Measurements from ENCODE around the gene ACTL6B. TPM values are rescaled to one million over a fixed set of nuclear protein-coding genes. Genes with fewer than 3 reads are reported as not detected.

The ACTL6B gene
- total RNA-seq, 1 experiment from 2014 or later = not detected

GRCh38 chr7:100609958-100610357, 46.3 kb downstream of the ACTL6B start:
- in situ Hi-C loops (cut with HindIII; ENCODE audit: low pct_unique_long_range_greater_than_20kb, low sequenced_read_pairs) = no loop called here
- DNase-seq (ENCODE audit: low read depth) = no peak

DNA sequence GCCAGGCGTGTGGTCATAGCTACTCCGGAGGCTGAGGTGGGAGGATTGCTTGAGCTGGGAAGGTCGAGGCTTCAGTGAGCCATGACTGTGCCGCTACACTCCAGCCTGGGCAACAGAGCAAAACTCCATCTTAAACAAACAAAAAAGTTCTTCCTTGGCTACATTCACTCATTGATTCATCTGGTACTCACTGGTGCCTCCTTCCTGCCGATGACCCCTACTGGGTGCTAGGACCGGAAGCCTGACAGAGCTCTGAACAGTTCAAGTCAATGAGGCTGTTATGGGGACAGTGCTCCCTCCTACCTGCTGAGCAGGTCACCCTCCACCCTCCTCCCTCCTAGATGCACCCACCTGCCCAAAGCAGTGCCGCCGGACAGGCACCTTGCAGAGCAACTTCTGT, 49.1 kb downstream of the ACTL6B start:
- in situ Hi-C loops (cut with HindIII; ENCODE audit: low pct_unique_long_range_greater_than_20kb, low sequenced_read_pairs) = no loop called here
- DNase-seq (ENCODE audit: low read depth) = peak; percentile 46

GRCh38 chr7:100606313-100606712, 49.9 kb downstream of the ACTL6B start:
- no peak for DNase-seq (ENCODE audit: low read depth)
- in situ Hi-C loops (cut with HindIII; ENCODE audit: low pct_unique_long_range_greater_than_20kb, low sequenced_read_pairs) = no loop called here

GRCh38 chr7:100604976-100605911, 51.0 kb downstream of the ACTL6B start:
- no peak for DNase-seq (ENCODE audit: low read depth)
- in situ Hi-C loops (cut with HindIII; ENCODE audit: low pct_unique_long_range_greater_than_20kb, low sequenced_read_pairs) = no loop called here

DNA sequence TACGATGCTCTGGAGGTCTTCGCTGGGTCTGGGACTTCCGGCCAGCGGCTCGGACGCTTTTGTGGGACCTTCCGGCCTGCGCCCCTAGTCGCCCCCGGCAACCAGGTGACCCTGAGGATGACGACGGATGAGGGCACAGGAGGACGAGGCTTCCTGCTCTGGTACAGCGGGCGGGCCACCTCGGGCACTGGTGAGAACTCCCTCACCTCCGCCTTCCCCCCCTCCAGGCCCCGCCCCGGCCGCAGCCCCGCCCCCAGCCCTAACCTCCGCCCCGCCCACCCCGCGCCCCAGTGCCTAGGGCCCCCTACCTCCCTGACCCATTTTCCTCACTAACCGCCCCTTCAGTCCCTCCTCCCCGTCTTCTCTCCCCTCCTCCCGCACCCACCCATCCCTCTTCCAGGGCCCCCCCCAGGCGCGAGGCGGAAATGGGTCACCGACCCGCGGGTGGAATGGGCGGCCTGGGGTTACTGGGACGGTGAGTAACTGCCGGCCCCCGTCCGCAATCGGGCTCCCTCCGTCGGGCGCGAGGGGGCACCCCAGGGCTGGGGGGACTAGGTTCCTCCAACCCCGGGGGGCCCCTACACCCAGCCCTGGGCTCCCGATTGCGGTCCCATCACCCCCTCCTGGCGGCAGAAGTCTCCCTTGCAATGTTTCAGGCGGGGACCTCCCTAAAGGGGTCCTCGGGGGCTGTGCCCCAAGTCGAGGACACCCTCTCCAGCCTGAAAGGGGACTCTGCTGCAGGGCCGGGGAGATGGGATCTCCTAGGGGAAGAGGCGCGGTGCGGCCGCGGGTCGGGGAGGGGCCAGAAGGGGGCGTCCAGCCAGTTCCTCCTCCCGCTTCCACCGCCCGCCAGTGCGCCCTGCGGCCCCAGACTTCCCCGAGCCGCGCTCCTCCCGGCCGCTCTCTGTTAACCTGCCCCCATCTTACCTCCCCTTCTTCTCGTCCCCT, 51.9 kb downstream of the ACTL6B start:
- peak; percentile 67 for DNase-seq (ENCODE audit: low read depth)
- in situ Hi-C loops (cut with HindIII; ENCODE audit: low pct_unique_long_range_greater_than_20kb, low sequenced_read_pairs) = no loop called here

DNA sequence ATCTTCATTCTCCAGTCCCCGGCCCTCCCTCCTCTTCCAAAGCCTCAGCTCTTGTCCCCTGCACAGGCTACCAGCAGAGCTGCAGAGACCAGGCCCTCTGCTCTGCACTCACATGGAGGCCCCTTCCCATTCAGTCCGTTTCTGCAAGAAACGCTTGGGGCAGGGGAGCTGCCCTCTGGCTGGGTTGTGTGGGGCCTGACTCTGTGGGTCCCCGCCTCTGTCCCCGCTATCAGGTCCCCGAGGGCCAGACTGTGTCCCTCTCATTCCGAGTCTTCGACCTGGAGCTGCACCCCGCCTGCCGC, 52.6 kb downstream of the ACTL6B start:
- in situ Hi-C loops (cut with HindIII; ENCODE audit: low pct_unique_long_range_greater_than_20kb, low sequenced_read_pairs) = no loop called here
- DNase-seq (ENCODE audit: low read depth) = no peak

DNA sequence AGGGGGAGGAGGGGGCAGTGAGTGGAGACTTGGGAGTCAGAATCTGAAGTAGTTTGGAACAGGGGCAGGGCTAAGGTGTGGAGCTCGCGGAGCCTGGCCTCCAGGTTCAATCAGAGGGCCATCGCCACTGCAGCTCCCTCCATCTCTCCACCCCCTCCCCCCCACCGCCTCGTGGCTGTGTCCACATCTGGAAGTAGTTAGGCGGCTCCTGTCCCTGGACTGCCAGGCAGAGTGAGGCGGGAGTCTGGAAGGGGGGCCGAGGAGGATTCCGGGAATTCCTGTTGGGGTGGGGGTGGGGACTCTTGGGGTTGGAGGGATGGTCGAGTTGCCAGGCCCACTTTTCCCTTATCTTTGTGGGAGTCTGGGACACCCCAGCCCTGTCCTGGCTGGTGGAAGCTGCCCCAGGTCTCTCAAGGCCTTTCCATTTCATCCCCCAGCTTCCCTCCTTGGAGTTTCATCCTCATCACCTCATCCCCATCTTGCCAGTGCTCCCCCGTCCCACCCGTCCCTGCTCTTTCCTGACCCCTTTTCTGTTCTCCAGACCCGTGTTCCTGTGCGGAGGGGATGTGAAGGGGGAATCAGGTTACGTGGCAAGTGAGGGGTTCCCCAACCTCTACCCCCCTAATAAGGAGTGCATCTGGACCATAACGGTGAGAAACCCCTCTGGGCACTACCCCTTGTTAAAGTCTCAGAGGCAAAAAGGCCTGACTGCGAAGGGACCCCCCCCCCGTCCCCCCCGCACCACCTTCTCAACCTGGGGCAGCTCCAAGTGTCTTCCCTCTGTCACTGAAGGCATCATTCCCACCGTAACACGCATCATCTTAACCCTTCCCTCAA, 53.1 kb downstream of the ACTL6B start:
- in situ Hi-C loops (cut with HindIII; ENCODE audit: low pct_unique_long_range_greater_than_20kb, low sequenced_read_pairs) = no loop called here
- no peak for DNase-seq (ENCODE audit: low read depth)

- in situ Hi-C loops (cut with HindIII; ENCODE audit: low pct_unique_long_range_greater_than_20kb, low sequenced_read_pairs) = no loop called here
- DNase-seq (ENCODE audit: low read depth) = no peak
Observed at GRCh38 chr7:100600730-100601038, 55.6 kb downstream of the ACTL6B start.

- in situ Hi-C loops (cut with HindIII; ENCODE audit: low pct_unique_long_range_greater_than_20kb, low sequenced_read_pairs) = no loop called here
- no peak for DNase-seq (ENCODE audit: low read depth)
Observed at GRCh38 chr7:100599911-100600729, 56.1 kb downstream of the ACTL6B start.

- DNase-seq (ENCODE audit: low read depth) = no peak
- in situ Hi-C loops (cut with HindIII; ENCODE audit: low pct_unique_long_range_greater_than_20kb, low sequenced_read_pairs) = no loop called here
Observed at GRCh38 chr7:100598425-100598824, 57.8 kb downstream of the ACTL6B start.

- DNase-seq (ENCODE audit: low read depth) = no peak
- in situ Hi-C loops (cut with HindIII; ENCODE audit: low pct_unique_long_range_greater_than_20kb, low sequenced_read_pairs) = no loop called here
Observed at GRCh38 chr7:100595188-100595587, 61.1 kb downstream of the ACTL6B start.

Other genes starting within 250 kb of the ACTL6B start
- gene ZCWPW1, start 227.7 kb downstream of the ACTL6B start, total RNA-seq (2014; rRNA removed; shearing (Covaris generic); ENCODE audit: low replicate concordance) = 1.8 and 5.9 TPM in 2 replicates
- gene MEPCE, start 226.6 kb downstream of the ACTL6B start, total RNA-seq (2014; rRNA removed; shearing (Covaris generic); ENCODE audit: low replicate concordance) = 44.0 and 49.7 TPM in 2 replicates
- 48.5 and 55.4 TPM in 2 replicates for gene PPP1R35, start 220.0 kb downstream of the ACTL6B start, total RNA-seq (2014; rRNA removed; shearing (Covaris generic); ENCODE audit: low replicate concordance)
- not detected in 2 replicates for gene SPACDR, start 192.2 kb downstream of the ACTL6B start, total RNA-seq (2014; rRNA removed; shearing (Covaris generic); ENCODE audit: low replicate concordance)
- 39.5 and 46.5 TPM in 2 replicates for gene TSC22D4, start 177.2 kb downstream of the ACTL6B start, total RNA-seq (2014; rRNA removed; shearing (Covaris generic); ENCODE audit: low replicate concordance)
- 0.87 and 3.6 TPM in 2 replicates for gene NYAP1, start 172.5 kb downstream of the ACTL6B start, total RNA-seq (2014; rRNA removed; shearing (Covaris generic); ENCODE audit: low replicate concordance)
- gene AGFG2, start 117.2 kb downstream of the ACTL6B start, total RNA-seq (2014; rRNA removed; shearing (Covaris generic); ENCODE audit: low replicate concordance) = 20.0 and 42.3 TPM in 2 replicates
- not detected in 2 replicates for gene SAP25, start 82.5 kb downstream of the ACTL6B start, total RNA-seq (2014; rRNA removed; shearing (Covaris generic); ENCODE audit: low replicate concordance)
- gene LRCH4, start 70.3 kb downstream of the ACTL6B start, total RNA-seq (2014; rRNA removed; shearing (Covaris generic); ENCODE audit: low replicate concordance) = 0.84 and 3.7 TPM in 2 replicates
- gene FBXO24, start 70.1 kb downstream of the ACTL6B start, total RNA-seq (2014; rRNA removed; shearing (Covaris generic); ENCODE audit: low replicate concordance) = 0.23 and 0.71 TPM in 2 replicates
- gene PCOLCE, start 54.1 kb downstream of the ACTL6B start, total RNA-seq (2014; rRNA removed; shearing (Covaris generic); ENCODE audit: low replicate concordance) = 5.3 and 17.8 TPM in 2 replicates
- gene MOSPD3, start 43.9 kb downstream of the ACTL6B start, total RNA-seq (2014; rRNA removed; shearing (Covaris generic); ENCODE audit: low replicate concordance) = 3.6 and 34.9 TPM in 2 replicates
- gene TFR2, start 14.9 kb downstream of the ACTL6B start, total RNA-seq (2014; rRNA removed; shearing (Covaris generic); ENCODE audit: low replicate concordance) = 0.27 TPM in 1 of 2 replicates, not detected in the other
- 116 and 179 TPM in 2 replicates for gene GNB2, start 17.3 kb upstream of the ACTL6B start, total RNA-seq (2014; rRNA removed; shearing (Covaris generic); ENCODE audit: low replicate concordance)
- gene GIGYF1, start 37.8 kb upstream of the ACTL6B start, total RNA-seq (2014; rRNA removed; shearing (Covaris generic); ENCODE audit: low replicate concordance) = 9.6 and 10.6 TPM in 2 replicates
- 109 and 126 TPM in 2 replicates for gene POP7, start 49.7 kb upstream of the ACTL6B start, total RNA-seq (2014; rRNA removed; shearing (Covaris generic); ENCODE audit: low replicate concordance)
- not detected in 2 replicates for gene EPO, start 64.0 kb upstream of the ACTL6B start, total RNA-seq (2014; rRNA removed; shearing (Covaris generic); ENCODE audit: low replicate concordance)
- gene ZAN, start 77.1 kb upstream of the ACTL6B start, total RNA-seq (2014; rRNA removed; shearing (Covaris generic); ENCODE audit: low replicate concordance) = not detected in 2 replicates
- 31.9 and 43.6 TPM in 2 replicates for gene EPHB4, start 171.1 kb upstream of the ACTL6B start, total RNA-seq (2014; rRNA removed; shearing (Covaris generic); ENCODE audit: low replicate concordance)
- 16.5 and 19.8 TPM in 2 replicates for gene SLC12A9, start 196.3 kb upstream of the ACTL6B start, total RNA-seq (2014; rRNA removed; shearing (Covaris generic); ENCODE audit: low replicate concordance)
- 234 and 286 TPM in 2 replicates for gene TRIP6, start 210.9 kb upstream of the ACTL6B start, total RNA-seq (2014; rRNA removed; shearing (Covaris generic); ENCODE audit: low replicate concordance)
- gene SRRT, start 218.7 kb upstream of the ACTL6B start, total RNA-seq (2014; rRNA removed; shearing (Covaris generic); ENCODE audit: low replicate concordance) = 72.5 and 75.8 TPM in 2 replicates
- 7.4 and 11.8 TPM in 2 replicates for gene UFSP1, start 233.3 kb upstream of the ACTL6B start, total RNA-seq (2014; rRNA removed; shearing (Covaris generic); ENCODE audit: low replicate concordance)
- not detected in 2 replicates for gene ACHE, start 239.4 kb upstream of the ACTL6B start, total RNA-seq (2014; rRNA removed; shearing (Covaris generic); ENCODE audit: low replicate concordance)